ENCODE data around the gene WDR46. TPM values are rescaled to one million over a fixed set of nuclear protein-coding genes. Genes with fewer than 3 reads are reported as not detected.
"Not testable (repeated sequence)": the region's sequence is repeated elsewhere in the genome, so short reads cannot be mapped to it uniquely, and the experiment has no call there.

The WDR46 gene
- polyA plus RNA-seq, 1 donor from 2014 or later = 62.5 TPM

GRCh38 chr6:33276581-33276863 is 12.5 kb downstream of the WDR46 start:
- no peaks in the 10 kb centered on the region for H4K20me1 ChIP-seq (ENCODE audit: insufficient read depth)
- no peaks in the 10 kb centered on the region for H3K9me3 ChIP-seq (ENCODE audit: low read length)
- TF ChIP-seq EP300 (conservative IDR thresholded peaks at IDR 0.05; ENCODE audit: poor library complexity, severe bottlenecking) = no peak
- no peak for TF ChIP-seq EZH2 (IDR thresholded peaks at IDR 0.05; ENCODE audit: borderline replicate concordance, insufficient read depth, low read length, poor library complexity, severe bottlenecking)
- no peak for TF ChIP-seq TAF1 (IDR thresholded peaks at IDR 0.05; ENCODE audit: low read depth)
- TF ChIP-seq REST (IDR thresholded peaks at IDR 0.05; ENCODE audit: borderline replicate concordance) = no peak
- no peak for TF ChIP-seq SMC3 (conservative IDR thresholded peaks at IDR 0.05; ENCODE audit: poor library complexity)
- no peak for TF ChIP-seq RAD21 (conservative IDR thresholded peaks at IDR 0.05)
- TF ChIP-seq POLR2AphosphoS5 (IDR thresholded peaks at IDR 0.05) = no peak
- no peak for TF ChIP-seq MXI1 (conservative IDR thresholded peaks at IDR 0.05; ENCODE audit: poor library complexity, severe bottlenecking)
- TF ChIP-seq CTCF (IDR thresholded peaks at IDR 0.05; ENCODE audit: poor library complexity, severe bottlenecking) = no peak
- peak overlapping the region; percentile 81 for H3K9ac ChIP-seq (ENCODE audit: low read length)
- peak overlapping the region; percentile 14 for H2AFZ ChIP-seq (ENCODE audit: low read depth, low read length)
- no peaks in the 10 kb centered on the region for H3F3A ChIP-seq (ENCODE audit: insufficient read depth, low read length, poor library complexity, severe bottlenecking)
- peaks cover 19% of the 10 kb centered on the region for H3K79me2 ChIP-seq (replicated peaks; ENCODE audit: insufficient read depth, low read length)
- no peaks in the 10 kb centered on the region for H3K36me3 ChIP-seq (ENCODE audit: insufficient read depth, low read length)
- H3K27me3 ChIP-seq (ENCODE audit: insufficient read depth, low read depth, low read length) = no peaks in the 10 kb centered on the region
- H3K4me3 ChIP-seq (ENCODE audit: low read length) = peak overlapping the region; percentile 82
- H3K27ac ChIP-seq (ENCODE audit: low read length) = peak overlapping the region; percentile 77
- H3K4me2 ChIP-seq (ENCODE audit: low read length) = peak overlapping the region; percentile 75
- H3K9me2 ChIP-seq (ENCODE audit: insufficient read depth, low read length) = no peaks in the 10 kb centered on the region

GRCh38 chr6:33275795-33276580 is 13.1 kb downstream of the WDR46 start:
- H3K36me3 ChIP-seq (ENCODE audit: insufficient read depth, low read length); H3F3A ChIP-seq (ENCODE audit: insufficient read depth, low read length, poor library complexity, severe bottlenecking); H3K27me3 ChIP-seq (ENCODE audit: insufficient read depth, low read depth, low read length); H3K9me3 ChIP-seq (ENCODE audit: low read length); H4K20me1 ChIP-seq (ENCODE audit: insufficient read depth); H2AFZ ChIP-seq (ENCODE audit: low read depth, low read length); H3K9me2 ChIP-seq (ENCODE audit: insufficient read depth, low read length): not testable (repeated sequence)
- Histone ChIP-seq H3K4me3 (ENCODE audit: low read length) (peak overlapping the region; percentile 82), H3K4me2 (ENCODE audit: low read length) (peak overlapping the region; percentile 75), H3K79me2 (replicated peaks; ENCODE audit: insufficient read depth, low read length) (peaks cover 19% of the 10 kb centered on the region), H3K9ac (ENCODE audit: low read length) (peak overlapping the region; percentile 81), H3K27ac (ENCODE audit: low read length) (peak overlapping the region; percentile 77)
